Esophagus mucosa (tissue), 1 donor: ENCODE measurements around the gene VDR. TPM values are rescaled to one million over a fixed set of nuclear protein-coding genes. Genes with fewer than 3 reads are reported as not detected.

Experiments
- ATAC-seq: fragments of 200-7000 bp; cut with Tn5 transposase; one replicate; pipeline ENCODE4 v1.9.1; 2020
- total RNA-seq: library from RNA; stranded (reverse); gene quantifications from one replicate; pipeline ENCODE4 v1.2.4, GENCODE V29; 2023
- donor health status: DM: yes; HTN: yes; CAD: no.

VDR gene
- total RNA-seq, 1 donor from 2014 or later = 18.0 TPM

DNA sequence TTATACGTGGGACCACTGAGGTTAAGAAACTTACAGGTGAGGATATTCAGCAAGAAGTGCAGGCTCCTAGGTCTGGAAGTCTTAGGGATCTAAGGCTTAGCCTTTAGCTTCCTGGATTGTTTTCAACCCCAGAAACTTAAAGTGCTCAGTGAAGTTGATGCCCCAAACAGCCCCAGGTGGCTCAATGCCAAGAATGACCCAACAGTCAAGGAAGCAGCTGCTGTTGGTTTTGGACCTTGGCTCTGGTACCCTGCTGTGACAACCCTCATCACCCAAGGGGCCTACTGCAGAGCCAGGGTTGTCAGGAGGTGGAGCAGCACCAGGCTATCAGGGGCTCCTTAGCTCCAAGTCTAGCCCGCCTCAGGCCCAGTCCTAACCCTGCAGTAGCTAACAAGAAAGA, 36.8 kb downstream of the VDR start:
- no peak for ATAC-seq

DNA sequence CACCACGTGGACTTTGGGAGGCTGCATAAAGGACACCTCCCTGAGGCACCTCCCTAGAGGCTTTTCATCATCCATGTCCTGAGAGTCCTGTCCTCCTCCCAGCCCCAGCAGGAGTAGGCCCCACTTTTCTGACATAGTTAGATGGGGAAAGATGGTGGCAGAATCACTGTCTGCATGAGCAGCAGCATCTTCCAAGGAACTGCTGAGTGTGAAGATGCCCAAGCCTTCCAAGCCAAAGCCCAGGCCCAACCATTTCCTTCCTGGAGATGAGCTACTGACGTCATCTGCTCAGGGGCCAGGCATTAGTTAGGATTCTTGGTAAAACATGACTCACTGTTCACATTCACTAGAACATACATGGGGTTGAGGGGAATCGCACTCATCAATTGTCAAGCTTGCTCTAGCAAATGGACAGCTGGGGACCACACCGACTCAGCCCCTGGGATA, 37.3 kb downstream of the VDR start:
- ATAC-seq = no peak

DNA sequence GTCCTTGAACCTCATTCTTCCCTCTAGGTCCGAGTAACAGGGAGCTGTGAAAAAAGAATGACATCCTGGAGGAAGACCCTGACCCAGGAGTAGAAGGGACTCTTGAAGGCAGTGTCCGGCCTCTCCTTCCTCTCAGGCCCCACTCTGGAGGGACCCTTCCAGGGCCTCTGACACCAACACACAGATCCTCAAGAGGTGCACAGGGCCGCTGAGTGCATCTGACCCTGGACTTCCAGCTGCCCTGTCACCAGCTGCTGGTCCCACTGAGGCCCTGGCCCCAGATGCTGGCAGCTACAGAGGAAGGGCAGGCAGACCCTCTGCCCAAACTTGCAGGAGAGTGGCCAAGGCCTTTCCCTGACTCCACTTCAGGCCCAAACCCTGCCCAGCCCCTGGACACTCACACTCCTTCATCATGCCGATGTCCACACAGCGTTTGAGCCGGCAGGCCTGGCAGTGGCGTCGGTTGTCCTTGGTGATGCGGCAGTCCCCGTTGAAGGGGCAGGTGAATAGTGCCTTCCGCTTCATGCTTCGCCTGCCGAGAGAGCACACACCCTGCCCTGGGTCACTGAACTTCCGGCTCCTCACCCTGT, 40.1 kb downstream of the VDR start:
- ATAC-seq = no peak

DNA sequence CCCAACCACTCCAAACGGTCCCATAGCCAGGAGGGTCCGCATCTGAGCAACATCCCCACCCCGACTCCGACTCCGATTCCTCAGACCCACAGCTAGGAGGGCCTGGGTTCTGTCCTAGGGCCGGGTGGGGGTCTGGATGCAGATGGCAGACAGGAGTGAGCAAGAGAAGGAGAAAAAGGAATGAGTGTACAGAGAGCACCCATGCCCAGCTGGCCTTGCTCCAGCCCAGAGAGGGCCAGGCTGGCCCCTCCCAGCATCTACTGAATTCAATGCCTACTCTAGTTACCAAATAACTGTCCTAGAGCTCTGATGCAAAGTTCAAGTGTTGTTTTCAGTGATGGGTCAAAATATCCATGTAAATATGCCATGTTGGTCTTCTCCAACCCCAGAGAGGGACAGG, 40.8 kb downstream of the VDR start:
- ATAC-seq = peak; percentile 17

- ATAC-seq = peak; percentile 89
These were observed 41.3 kb downstream of the VDR start for GRCh38 chr12:47863467-47863866.

DNA sequence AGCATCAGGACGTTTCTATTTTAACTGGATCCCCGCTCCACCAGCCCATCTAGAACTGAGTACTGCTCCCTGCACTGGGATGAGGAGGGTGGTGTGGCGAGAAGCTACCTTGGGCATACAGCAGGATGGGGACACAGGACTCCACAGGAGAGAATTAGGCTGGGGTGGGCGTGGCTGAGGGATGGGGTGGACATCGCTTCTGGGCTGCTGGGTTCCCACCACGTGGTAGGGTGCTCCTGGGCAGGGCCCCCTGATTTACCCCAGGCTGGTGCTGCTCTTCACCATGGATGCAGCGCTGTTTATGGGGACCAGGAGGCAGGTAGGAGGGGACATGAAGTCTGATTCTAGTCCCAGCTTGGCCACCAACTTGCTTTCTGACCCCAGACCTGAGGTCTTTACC, 41.9 kb downstream of the VDR start:
- ATAC-seq = no peak

DNA sequence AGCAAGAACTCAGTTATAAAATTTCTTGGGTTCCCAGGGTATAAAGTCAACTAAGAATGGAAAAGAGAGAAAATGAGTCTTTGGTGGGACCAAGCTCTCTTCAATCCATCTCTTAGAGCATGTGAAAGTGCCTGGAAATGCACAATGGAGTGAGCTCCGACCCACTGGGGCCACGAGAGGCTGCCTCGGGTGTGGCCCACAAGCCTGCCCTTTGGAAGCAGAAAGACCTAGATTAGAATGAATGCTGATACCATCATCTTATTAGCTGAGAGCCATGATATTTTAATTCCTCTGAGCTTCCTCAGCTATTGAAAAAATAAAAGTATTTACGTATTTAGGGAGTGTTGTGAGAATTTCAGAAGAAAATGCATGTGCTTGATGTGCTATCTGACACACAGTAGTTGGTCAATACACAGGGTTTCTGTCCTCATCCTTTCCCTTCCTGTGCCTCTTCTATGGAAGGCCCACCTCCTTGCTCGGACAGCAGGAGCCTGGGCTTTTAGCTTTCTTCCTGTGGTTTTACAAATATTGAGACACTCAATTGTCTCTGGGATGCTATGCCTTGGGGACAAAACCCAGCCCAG, 42.5 kb downstream of the VDR start:
- no peak for ATAC-seq

- ATAC-seq = no peak
These were observed 43.9 kb downstream of the VDR start for GRCh38 chr12:47860873-47861272.

DNA sequence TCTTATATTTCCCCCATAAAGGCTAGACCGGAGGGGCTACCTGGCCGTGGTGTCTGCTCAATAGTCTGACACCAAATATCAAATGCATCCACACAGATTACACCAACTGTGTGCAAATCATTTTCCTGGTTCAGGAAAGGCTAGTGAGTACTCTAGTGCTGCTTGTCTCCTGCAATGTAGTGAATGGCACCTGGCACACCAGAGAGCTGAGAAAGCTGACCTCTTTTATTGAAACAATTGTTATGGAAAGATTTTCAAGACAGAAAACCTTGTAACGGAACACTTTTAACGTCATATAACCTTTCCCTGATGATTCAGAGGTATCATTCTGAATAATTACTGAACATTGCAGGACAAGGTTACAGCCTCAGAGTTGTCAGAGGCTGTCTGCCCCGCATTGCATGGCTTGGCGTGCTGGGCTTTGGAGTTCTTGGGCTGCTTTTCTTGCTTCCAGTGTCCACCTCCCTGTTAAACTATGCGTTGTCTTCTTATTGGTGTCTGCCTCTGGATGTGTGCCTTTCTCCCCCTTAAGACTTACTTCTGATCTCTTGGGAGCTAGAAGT, 44.4 kb downstream of the VDR start:
- no peak for ATAC-seq

DNA sequence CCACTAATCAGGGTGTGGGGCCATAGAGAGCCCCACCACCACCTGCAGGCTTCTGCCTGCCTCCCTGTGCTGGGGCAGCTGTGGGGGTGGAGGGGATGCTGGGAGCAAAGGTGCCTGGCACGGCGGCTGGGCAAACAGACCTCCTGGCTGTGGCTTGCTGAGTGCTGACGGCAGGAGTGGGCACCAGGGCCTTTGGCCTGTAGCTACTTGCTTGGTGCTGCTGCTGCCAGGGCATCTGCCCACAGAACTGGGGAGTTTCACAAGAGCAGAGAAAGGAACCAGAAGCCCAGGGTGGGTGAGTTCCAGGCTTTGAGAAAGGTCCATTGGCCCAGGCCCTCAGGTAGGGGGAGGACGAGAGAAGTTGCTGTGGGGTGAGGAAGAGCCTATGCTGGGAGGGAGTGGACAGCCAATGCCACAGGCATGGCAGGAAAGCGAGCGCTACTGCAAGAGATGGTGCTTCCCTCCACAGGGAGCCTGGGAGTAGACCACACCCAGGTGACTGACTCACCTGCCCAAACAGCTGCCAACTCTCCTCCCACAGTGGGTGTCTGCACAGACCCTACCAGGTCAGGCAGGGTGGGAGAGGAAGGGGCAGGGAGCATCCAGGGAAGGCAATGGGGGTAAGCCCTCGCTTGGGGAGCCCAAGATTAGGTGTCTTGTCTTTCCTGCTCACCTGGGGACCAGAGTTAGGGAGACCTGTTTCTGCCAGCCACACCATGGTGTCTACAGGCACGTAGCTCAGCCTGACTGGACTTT, 46.1 kb downstream of the VDR start:
- peak; percentile 84 for ATAC-seq

DNA sequence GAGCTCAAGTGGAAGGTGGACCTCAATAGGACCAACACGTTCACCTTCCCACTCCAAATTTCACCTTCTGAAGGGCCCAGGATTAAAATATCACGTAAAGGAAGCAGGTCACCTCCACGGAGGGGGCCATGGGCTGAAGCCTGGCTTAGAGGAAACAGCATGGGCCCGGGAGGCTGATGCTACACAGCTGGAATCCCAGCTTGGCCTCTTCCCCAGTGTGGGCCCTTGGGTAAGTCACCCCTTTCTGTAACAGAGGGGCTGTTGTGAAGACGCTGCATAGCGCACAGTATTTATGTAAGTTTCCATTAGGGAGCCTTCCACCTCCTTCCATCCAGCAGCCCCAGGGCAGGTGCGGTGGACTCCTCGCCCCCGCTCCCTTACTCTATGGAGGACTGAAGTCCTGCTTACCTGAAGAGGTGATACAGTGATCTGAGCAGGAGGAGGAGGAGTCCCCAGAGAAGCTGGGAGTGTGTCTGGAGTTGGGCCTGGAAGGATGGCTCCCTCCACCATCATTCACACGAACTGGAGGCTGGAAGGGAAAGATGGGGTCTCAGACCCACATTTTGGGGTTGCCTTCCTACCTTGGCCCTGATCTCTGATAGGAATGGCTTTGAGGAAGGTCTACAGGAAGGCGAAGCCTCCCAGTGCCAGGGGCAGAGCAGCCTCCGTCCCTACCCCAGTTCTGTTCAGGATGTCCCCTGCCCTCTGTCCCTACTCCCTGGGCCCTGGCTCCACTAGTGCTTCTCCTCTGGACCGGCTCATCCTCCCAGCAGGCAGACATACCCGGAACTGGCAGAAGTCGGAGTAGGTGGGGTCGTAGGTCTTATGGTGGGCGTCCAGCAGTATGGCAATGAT, 47.8 kb downstream of the VDR start:
- no peak for ATAC-seq

DNA sequence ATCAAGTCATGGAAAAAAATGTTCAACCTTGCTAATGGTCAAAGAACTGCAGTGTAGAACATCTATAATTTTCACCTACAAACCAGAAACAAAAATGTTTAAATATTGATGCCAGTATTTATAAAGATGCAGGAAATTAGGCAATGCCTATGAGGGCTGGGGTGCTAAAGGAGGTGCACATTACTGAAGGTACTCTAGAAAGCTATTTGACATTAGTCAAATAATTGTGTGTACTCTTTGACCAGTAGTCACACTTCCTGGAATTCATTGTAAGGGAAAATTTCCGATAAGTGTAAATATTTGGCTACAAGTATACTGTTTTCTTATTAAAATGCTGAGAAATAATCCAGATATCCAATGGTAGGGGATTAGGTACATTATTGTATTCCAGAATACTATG, 48.7 kb downstream of the VDR start:
- ATAC-seq = no peak

DNA sequence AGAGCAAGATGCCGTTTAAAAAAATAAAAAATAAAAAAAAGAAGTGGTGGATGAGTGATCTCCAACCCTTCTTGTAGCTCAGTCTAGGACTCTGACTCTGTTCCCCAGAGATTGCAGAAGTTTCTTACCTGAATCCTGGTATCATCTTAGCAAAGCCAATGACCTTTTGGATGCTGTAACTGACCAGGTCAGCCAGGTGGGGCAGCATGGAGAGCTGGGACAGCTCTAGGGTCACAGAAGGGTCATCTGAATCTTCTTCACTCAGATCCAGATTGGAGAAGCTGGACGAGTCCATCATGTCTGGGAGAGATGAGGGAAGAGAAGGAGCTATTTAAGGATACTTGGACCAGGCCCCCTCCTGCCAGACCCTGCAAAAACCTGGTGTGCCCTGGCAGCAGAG, 49.3 kb downstream of the VDR start:
- no peak for ATAC-seq

GRCh38 chr12:47854531-47854930, 50.3 kb downstream of the VDR start:
- no peak for ATAC-seq

- no peak for ATAC-seq
These were observed 52.7 kb downstream of the VDR start for GRCh38 chr12:47852096-47852571.

- ATAC-seq = peak; percentile 11
These were observed 53.4 kb downstream of the VDR start for GRCh38 chr12:47851303-47851952.

DNA sequence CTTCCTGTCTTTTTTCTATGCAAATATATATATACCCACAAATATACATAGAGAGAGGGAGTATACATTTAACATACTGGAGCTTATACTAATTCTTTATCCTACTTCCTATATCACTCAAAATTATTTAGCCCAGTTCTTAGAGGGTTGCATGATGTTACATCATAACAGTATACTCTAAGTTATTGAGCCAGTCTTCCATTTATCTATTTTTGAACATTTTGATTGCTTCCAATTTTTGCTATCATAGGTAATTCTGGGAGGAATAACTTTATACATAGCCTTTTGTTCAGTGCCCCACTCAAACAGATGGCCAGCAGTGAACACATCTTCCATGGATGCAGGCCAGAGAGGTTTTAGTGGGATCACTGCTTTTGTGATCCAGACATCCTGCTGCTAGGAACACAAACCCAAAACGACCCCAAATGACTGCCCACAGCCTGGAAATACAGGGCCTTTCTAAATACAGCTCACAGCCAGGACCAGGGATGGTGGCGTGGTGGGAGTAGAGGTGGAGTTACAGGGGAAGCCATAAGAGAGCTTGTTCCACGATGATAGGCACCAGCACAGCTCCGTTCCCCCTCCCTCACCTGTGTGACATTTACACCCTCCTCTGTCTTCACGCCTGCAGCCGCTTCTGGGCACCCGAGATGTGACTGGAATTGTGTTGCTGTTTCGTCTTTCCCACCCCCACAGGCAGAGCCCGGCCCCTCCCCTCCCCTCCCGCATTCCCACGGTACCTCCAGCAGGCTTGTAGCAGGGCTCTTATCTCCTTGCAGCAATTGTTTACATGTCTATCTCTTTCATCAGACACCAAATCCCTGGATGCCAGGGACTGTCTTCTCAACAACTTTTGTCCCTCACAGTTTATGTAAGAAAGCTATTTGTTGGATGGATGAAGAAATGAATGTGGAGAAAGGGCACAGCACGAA, 54.4 kb downstream of the VDR start:
- ATAC-seq = no peak

- ATAC-seq = peak; percentile 5
These were observed 55.5 kb downstream of the VDR start for GRCh38 chr12:47849261-47849660.

- peak; percentile 63 for ATAC-seq
These were observed 55.9 kb downstream of the VDR start for GRCh38 chr12:47848853-47849252.

GRCh38 chr12:47846294-47846996, 58.3 kb downstream of the VDR start:
- ATAC-seq = no peak
